SK-N-MC (cell line): ENCODE data around the gene ZNF207.

ENCODE experiments used
- EZH2 ChIP-seq: fragments of 200-600 bp; sonication (generic); IDR thresholded peaks from one replicate; pipeline ENCODE4 v1.6.1; 2017; ENCODE audit warnings: antibody characterized with exemption
- FOXP2 ChIP-seq: optimal IDR thresholded peaks from 2 replicates; pipeline ENCODE3; 2011; ENCODE audit warnings: mild to moderate bottlenecking, moderate library complexity; ENCODE audit not compliant: insufficient read depth; ENCODE audit errors: extremely low read length, control extremely low read depth
- POLR2AphosphoS5 ChIP-seq: IDR thresholded peaks from 2 replicates; pipeline ENCODE4 v1.6.1; 2012; ENCODE audit warnings: mild to moderate bottlenecking, low read depth, low read length, borderline replicate concordance

DNA sequence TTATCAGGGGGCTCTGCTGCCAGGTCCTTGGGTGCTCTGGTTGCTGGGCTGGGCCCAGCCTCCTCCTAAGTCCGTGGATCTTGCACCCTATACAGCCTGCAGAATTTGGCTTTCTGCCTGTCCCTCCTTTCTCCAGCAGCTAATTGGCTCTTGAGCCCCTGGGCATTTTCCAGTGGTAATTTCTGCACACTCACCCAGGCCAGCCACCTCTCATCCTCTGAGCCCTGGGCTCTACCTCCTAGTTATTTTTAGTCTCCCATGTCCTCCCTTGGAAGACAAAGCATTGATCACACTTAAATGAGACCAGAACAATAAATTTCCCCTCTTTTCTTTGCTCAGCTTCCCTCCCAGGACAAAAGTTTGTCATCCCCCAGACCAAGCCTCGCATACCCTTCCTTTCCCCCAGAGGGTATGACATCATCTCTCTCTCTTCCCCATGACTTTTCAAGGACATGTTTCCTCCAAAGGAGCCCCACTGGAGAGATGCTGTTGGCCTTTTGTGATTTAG is 46.1 kb upstream of the ZNF207 start:
- no peak for TF ChIP-seq POLR2AphosphoS5
- TF ChIP-seq EZH2: no peak
- TF ChIP-seq FOXP2: no peak
